H54 (cell line): ENCODE results near the gene HSPH1.
"Not testable (repeated sequence)": the region's sequence is repeated elsewhere in the genome, so short reads cannot be mapped to it uniquely, and the experiment has no call there.

Experiments used
- DNase-seq: peaks from one replicate; pipeline ENCODE4 v3.0.0; 2011; ENCODE audit warnings: low spot score, mixed read lengths; ENCODE audit not compliant: insufficient read length
- FAIRE-seq: peaks from 3 replicates; lab custom pipeline; 2011; peaks lifted over from hg19 to GRCh38; lab: Jason Lieb, UNC
- POLR2A ChIP-seq: IDR thresholded peaks from 2 replicates; pipeline ENCODE4 v1.6.1; 2011; ENCODE audit warnings: low read depth, mild to moderate bottlenecking, low read length

The HSPH1 gene

DNA sequence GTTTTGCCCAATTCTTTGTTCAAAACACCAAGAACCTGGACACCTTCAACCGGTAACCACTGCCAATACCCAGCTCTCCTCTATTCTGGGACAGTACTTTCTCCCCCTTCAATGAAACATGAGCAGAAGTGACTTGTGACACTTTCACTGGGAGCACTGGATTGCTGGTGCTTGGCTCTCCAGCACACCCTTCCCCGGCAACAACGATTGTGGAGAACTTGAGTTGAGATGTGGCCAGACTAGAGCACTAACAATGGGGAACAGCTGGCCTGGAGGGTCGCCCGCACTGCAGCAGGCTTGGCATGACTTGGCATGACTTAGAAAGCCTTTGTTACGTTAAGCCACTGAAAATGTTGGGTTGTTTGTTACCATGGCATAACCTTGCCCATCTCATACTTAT lies 30.6 kb upstream of the HSPH1 start:
- DNase-seq: no peak
- no peak for TF ChIP-seq POLR2A
- FAIRE-seq: no peak

- DNase-seq: no peak
- no peak for FAIRE-seq
- TF ChIP-seq POLR2A: no peak
These were observed 30.0 kb upstream of the HSPH1 start for GRCh38 chr13:31191748-31192147.

GRCh38 chr13:31184981-31185645 lies 23.4 kb upstream of the HSPH1 start:
- DNase-seq (no peak), FAIRE-seq (no peak)
- TF ChIP-seq POLR2A: no peak

DNA sequence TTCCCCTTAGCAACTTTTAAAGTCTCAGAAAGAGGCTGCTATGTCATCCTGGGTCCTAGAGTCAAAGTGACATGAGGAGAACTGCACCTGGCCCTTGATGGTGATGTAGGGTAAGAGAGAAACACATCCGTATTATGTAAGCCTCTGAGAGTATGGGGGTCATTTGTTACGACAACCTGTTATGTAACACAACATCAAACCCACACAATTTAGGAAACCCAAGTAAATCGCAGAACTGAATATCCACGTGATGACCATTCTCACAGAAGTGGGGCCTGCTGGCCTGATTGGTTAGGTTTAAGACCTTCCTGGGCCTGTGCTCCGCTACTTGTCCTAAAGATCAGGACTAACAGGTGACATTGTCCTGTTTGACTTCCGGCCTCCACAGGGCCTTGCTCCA lies 22.7 kb upstream of the HSPH1 start:
- FAIRE-seq: no peak
- no peak for DNase-seq
- no peak for TF ChIP-seq POLR2A

- DNase-seq: no peak
- no peak for TF ChIP-seq POLR2A
- FAIRE-seq: no peak
These were observed 21.3 kb upstream of the HSPH1 start for GRCh38 chr13:31182987-31183386.

GRCh38 chr13:31179754-31180153 lies 18.1 kb upstream of the HSPH1 start:
- no peak for TF ChIP-seq POLR2A
- no peak for FAIRE-seq
- no peak for DNase-seq

DNA sequence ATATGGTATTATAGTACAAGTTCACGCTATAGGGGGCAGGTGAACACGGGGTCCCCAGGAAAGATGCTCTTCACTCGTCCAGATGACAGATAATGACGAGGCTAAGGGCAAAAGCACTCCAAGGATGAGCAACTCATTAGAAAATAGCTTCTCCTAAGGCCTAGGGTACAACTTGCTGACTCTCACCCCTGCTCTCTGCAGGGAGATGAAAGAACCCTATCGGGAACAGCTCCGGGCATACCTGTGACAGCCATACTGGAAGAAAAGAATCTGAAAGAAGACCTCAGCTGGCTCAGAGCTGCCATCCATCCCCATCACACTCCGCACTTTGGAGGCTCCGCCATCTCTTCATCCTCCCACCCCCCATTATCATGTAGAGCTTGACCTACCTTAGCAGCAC lies 17.5 kb upstream of the HSPH1 start:
- no peak for DNase-seq
- TF ChIP-seq POLR2A: no peak
- FAIRE-seq: no peak

GRCh38 chr13:31177813-31178495 lies 16.2 kb upstream of the HSPH1 start:
- DNase-seq, FAIRE-seq: not testable (repeated sequence)

DNA sequence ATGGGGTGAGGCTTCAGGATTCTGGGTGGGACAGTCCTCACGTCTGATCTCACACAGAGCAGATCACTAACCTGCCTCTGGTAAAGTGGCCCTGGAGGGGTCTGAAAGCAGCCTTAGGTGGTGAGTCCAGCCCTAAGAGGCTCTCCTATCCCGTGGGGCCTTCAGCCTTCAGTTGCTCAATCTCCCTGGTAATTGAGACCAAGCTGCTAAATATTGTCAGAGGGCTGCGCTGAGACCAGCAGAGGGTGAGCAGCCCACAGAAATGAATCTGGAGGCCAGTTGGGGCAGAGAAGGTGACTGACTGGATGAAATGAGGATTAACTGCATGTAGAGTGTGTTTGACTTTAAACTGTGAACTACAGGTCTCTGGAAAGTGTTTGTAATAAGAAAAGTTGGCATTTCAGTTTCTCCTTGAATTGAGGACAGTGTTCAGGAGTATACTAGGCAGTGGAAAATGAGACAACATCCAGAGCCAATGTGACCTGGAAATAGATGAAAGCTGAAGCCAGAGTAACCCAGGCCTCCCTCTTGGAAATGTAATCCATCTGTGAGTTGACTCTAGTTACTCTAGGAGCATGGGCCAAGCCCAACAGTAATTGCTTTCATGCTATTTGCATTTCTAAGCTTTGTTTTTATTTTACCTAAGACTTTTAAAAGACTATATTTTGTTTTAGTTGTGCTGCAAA lies 14.3 kb upstream of the HSPH1 start:
- no peak for TF ChIP-seq POLR2A
- no peak for FAIRE-seq
- DNase-seq: no peak

DNA sequence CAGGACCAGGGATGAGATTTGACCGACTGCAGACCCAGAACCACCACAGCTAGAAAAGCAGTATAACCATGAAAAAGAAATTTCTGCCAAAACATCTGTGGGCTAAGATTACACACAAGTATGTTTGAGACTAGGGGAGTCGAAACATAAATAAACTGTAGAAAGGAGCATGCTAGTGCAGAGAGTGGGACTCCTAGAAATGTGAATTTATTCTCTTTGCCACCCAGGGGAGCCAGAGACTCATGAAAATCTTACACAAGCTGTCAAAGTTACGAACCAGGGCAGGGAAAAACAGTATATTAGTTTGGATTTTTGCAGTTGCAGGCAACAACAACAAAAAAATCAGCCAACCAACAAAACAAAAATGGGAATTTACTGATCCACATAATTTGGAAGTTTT lies 12.3 kb upstream of the HSPH1 start:
- DNase-seq (no peak), FAIRE-seq (no peak)
- no peak for TF ChIP-seq POLR2A

DNA sequence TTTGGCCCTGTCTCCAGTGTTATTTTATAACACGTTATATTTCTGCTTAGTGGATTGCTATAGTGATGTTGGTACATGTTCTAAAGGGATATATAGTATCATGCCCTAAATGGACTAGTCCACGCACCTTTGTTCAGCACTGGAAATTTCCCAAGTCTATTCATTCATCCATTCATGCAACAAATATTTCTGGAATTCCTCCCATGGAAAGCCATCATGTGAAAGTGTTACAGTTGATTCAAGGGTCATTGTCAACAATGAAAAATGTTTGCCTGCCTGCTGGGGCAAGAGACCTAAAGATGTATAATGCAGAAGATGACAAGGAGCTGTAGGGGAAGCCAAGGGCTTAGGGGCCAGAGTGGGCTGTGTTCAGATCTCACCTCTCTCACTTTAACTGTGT lies 10.8 kb upstream of the HSPH1 start:
- no peak for TF ChIP-seq POLR2A
- peak; percentile 74 for FAIRE-seq

DNA sequence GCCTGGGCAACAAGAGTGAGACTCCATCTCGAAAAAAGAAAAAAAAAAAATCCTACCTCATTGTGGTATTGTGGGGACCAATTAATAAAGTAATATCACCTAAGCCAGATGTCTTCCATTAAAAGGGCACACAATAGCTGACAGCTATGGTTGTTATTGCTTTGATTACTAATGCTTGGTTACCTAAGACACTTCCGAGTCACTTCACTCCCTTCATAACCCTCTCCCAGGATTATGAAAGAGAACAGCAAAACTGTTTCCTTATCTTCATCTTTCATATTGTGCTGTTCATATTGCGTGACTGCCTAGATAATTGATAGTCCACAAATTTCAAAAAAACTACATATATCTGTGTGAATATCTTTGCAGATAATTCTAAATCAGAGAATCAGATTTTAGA lies 10.3 kb upstream of the HSPH1 start:
- FAIRE-seq (no peak), DNase-seq (no peak)
- TF ChIP-seq POLR2A: no peak

More for the DNA sequence above, 10.8 kb upstream of the HSPH1 start:
- no peak for DNase-seq

DNA sequence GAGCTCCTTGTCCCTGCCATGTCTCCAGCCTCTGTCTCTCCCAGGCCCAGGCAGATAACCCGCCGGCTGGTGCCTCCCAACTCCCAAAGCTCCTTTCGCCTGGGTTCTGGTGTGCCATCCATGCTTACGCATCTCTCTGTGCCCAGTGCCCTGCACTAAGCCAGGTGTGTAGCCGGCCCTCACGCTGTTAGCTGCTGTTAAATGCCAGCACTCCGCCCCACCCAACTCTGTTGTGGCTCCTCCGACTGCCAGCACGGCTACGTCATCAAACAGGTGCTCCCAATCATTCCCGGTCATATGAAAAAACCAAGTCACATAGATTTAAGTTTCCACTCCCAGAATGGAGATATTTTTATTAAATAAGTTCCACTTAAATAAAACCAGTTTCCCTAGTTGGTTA lies 7.0 kb upstream of the HSPH1 start:
- DNase-seq: no peak
- no peak for TF ChIP-seq POLR2A
- no peak for FAIRE-seq

DNA sequence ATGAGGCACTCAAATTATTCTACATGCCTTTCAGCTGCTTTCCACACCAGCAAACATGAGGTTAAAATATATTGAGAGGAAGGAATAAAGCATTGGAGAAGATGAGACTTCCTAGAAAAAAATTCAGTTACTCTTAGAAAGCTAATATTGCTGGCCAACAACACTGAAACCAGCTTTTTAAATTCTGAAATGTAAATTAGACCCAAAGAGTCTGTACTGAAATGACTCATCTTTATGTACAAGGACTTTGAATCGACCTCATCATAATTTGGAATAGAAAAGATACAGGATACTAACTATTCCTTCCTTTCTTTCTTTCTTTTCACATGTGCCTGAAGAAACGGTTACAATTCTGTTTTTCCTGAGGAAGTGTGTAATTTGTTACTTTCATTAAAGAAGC lies 6.5 kb upstream of the HSPH1 start:
- DNase-seq (no peak), FAIRE-seq (no peak)
- no peak for TF ChIP-seq POLR2A

GRCh38 chr13:31167490-31167889 lies 5.8 kb upstream of the HSPH1 start:
- no peak for TF ChIP-seq POLR2A
- FAIRE-seq: peak; percentile 71
- no peak for DNase-seq

DNA sequence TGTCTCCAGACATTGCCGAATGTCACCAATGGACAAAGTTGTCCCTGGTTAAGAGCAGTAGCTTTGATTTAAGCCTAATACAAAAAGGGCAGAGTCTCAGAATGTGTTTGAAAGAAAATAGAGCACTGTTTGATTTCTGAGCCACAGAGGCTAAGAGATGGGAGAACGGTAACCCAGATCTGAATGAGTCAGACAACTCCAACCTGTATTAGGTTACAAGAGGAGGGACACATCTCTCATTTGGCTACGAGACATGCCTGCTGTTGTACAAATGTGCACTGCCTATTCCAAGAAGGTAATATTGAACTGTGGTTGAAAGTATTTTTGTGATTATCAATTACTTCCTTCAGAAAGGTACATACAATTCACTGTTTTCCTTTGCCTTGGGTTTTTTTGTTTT lies 4.9 kb upstream of the HSPH1 start:
- TF ChIP-seq POLR2A: no peak
- DNase-seq (no peak), FAIRE-seq (peak; percentile 23)
